H1 (cell line): Measurements from ENCODE around the gene MAST1. TPM values are rescaled to one million over a fixed set of nuclear protein-coding genes. Genes with fewer than 3 reads are reported as not detected.

Experiments
- CTCF ChIA-PET: fragments of 300-600 bp; sonication (Branson Sonifier 250); formaldehyde crosslinking; loops from one replicate; lab custom pipeline; 2021; ENCODE audit not compliant: partially characterized antibody; lab: Charles Lee
- POLR2A ChIA-PET: fragments of 300-600 bp; sonication (Branson Sonifier 250); formaldehyde crosslinking; loops from one replicate; lab custom pipeline; 2021; ENCODE audit warnings: inconsistent platforms; ENCODE audit not compliant: partially characterized antibody; lab: Charles Lee
- DNase-seq, 2 experiments: peaks; one replicate each; pipeline versions ENCODE4 v3.0.0 to v3.0.0-alpha.2; 2010 to 2022; ENCODE audit warnings: low spot score in 2 of 2, low read depth in 1 of 2, mixed read lengths in 1 of 2
- FAIRE-seq: peaks from 2 replicates; lab custom pipeline; 2011; peaks lifted over from hg19 to GRCh38; lab: Jason Lieb, UNC
- H2AFZ ChIP-seq: 2 replicates; pipeline ENCODE4 v1.8.1; 2012; ENCODE audit warnings: low read length, inconsistent platforms
- H2AK5ac ChIP-seq: 2 replicates; pipeline ENCODE4 v1.6.1; 2013; ENCODE audit warnings: low read depth, low read length
- H2BK120ac ChIP-seq: replicated peaks from 2 replicates; pipeline ENCODE3; 2013; ENCODE audit warnings: low read depth, low read length, inconsistent platforms
- H2BK12ac ChIP-seq: 2 replicates; pipeline ENCODE4 v1.6.1; 2013; ENCODE audit warnings: low read depth, low read length
- H2BK15ac ChIP-seq: 2 replicates; pipeline ENCODE4 v1.6.1; 2013; ENCODE audit warnings: low read length
- H2BK20ac ChIP-seq: 2 replicates; pipeline ENCODE4 v1.6.1; 2013; ENCODE audit warnings: low read length
- H2BK5ac ChIP-seq: 2 replicates; pipeline ENCODE4 v1.6.1; 2013; ENCODE audit warnings: low read depth, low read length
- H3K14ac ChIP-seq: 2 replicates; pipeline ENCODE4 v1.6.1; 2013; ENCODE audit warnings: inconsistent platforms; ENCODE audit not compliant: insufficient read length
- H3K18ac ChIP-seq: 2 replicates; pipeline ENCODE4 v1.6.1; 2013; ENCODE audit warnings: low read length; ENCODE audit errors: extremely low read depth
- H3K23ac ChIP-seq: 2 replicates; pipeline ENCODE4 v1.6.1; 2013; ENCODE audit warnings: inconsistent platforms; ENCODE audit not compliant: insufficient read length
- H3K23me2 ChIP-seq: 2 replicates; pipeline ENCODE4 v1.6.1; 2013; ENCODE audit warnings: low read depth, low read length
- H3K27ac ChIP-seq: 2 replicates; pipeline ENCODE4 v1.6.1; 2011; ENCODE audit warnings: low read depth, low read length, inconsistent platforms
- H3K27me3 ChIP-seq, 4 experiments: replicated peaks in 1 of 4; 1 replicate in 1 of 4; 2 replicates in 3 of 4; pipeline versions ENCODE4 v1.6.1 to v1.8.1; 2011 to 2013; ENCODE audit warnings: low read length in 3 of 4, mild to moderate bottlenecking in 3 of 4, inconsistent platforms in 2 of 4, mixed read lengths in 2 of 4, moderate library complexity in 1 of 4; ENCODE audit not compliant: control insufficient read depth in 3 of 4, insufficient read depth in 3 of 4; ENCODE audit errors: extremely low read depth in 1 of 4
- H3K36me3 ChIP-seq, 4 experiments: 2 replicates each; pipeline versions ENCODE4 v1.6.1 to v1.8.1; 2011 to 2013; ENCODE audit warnings: mild to moderate bottlenecking in 4 of 4, low read length in 3 of 4, moderate library complexity in 2 of 4, control low read depth in 1 of 4, inconsistent platforms in 1 of 4; ENCODE audit not compliant: insufficient read depth in 4 of 4, control insufficient read depth in 2 of 4
- H3K4ac ChIP-seq: replicated peaks from 2 replicates; pipeline ENCODE3; 2013; ENCODE audit warnings: low read length, low read depth, mixed read lengths, inconsistent platforms; ENCODE audit not compliant: insufficient read length
- H3K4me1 ChIP-seq, 4 experiments: replicated peaks in 1 of 4; 1 replicate in 1 of 4; 2 replicates in 3 of 4; pipeline versions ENCODE4 v1.6.1 to v1.8.1; 2011 to 2013; ENCODE audit warnings: low read length in 3 of 4, inconsistent platforms in 2 of 4, mixed read lengths in 1 of 4; ENCODE audit not compliant: insufficient read depth in 4 of 4, control insufficient read depth in 3 of 4
- H3K4me2 ChIP-seq, 2 experiments: 2 replicates each; pipeline versions ENCODE4 v1.6.1 to v1.8.1; 2011 to 2013; ENCODE audit warnings: low read depth in 2 of 2, low read length in 2 of 2, control low read depth in 1 of 2, inconsistent platforms in 1 of 2, mild to moderate bottlenecking in 1 of 2; ENCODE audit not compliant: insufficient read depth in 1 of 2
- H3K4me3 ChIP-seq, 4 experiments: fragments of 200-600, 300-600 bp in 1 of 4; sonication (generic), shearing (Covaris generic), sonication (Bioruptor Twin) in 1 of 4; 2 replicates each; pipeline versions ENCODE4 v1.5.1 to v1.8.1; 2011 to 2016; ENCODE audit warnings: low read length in 4 of 4, low read depth in 3 of 4, control low read depth in 2 of 4, inconsistent platforms in 2 of 4, mild to moderate bottlenecking in 2 of 4, mixed read lengths in 1 of 4, moderate library complexity in 1 of 4; ENCODE audit not compliant: insufficient read depth in 2 of 4; ENCODE audit errors: extremely low read depth in 1 of 4
- H3K56ac ChIP-seq: replicated peaks from 2 replicates; pipeline ENCODE3; 2013; ENCODE audit warnings: low read depth, mild to moderate bottlenecking, mixed read lengths, low read length, inconsistent platforms; ENCODE audit not compliant: insufficient read length
- H3K79me1 ChIP-seq: 2 replicates; pipeline ENCODE4 v1.6.1; 2013; ENCODE audit warnings: low read depth, low read length, control low read depth
- H3K79me2 ChIP-seq, 2 experiments: 2 replicates each; pipeline versions ENCODE4 v1.6.1 to v1.8.1; 2012 to 2013; ENCODE audit warnings: low read length in 2 of 2, mild to moderate bottlenecking in 2 of 2, inconsistent platforms in 1 of 2; ENCODE audit not compliant: insufficient read depth in 2 of 2, control insufficient read depth in 1 of 2
- H3K9ac ChIP-seq, 4 experiments: replicated peaks in 1 of 4; 1 replicate in 1 of 4; 2 replicates in 3 of 4; pipeline versions ENCODE4 v1.6.1 to v1.8.1; 2011 to 2013; ENCODE audit warnings: low read depth in 3 of 4, low read length in 3 of 4, control low read depth in 2 of 4, mild to moderate bottlenecking in 2 of 4, moderate library complexity in 2 of 4, inconsistent platforms in 1 of 4; ENCODE audit errors: extremely low read depth in 1 of 4
- H3K9me3 ChIP-seq, 2 experiments: 2 replicates each; pipeline versions ENCODE4 v1.6.1 to v1.8.1; 2012 to 2013; ENCODE audit warnings: mild to moderate bottlenecking in 2 of 2, moderate library complexity in 2 of 2, control low read depth in 1 of 2, inconsistent platforms in 1 of 2, low read depth in 1 of 2, low read length in 1 of 2, mixed read lengths in 1 of 2; ENCODE audit not compliant: insufficient read depth in 2 of 2
- H4K20me1 ChIP-seq, 2 experiments: replicated peaks in 1 of 2; 2 replicates each; pipeline versions ENCODE3 to v1.8.1; 2011 to 2013; ENCODE audit warnings: inconsistent platforms in 2 of 2, low read length in 2 of 2, mild to moderate bottlenecking in 1 of 2; ENCODE audit not compliant: insufficient read depth in 2 of 2, control insufficient read depth in 1 of 2
- H4K5ac ChIP-seq: 2 replicates; pipeline ENCODE4 v1.6.1; 2013; ENCODE audit warnings: low read length, low read depth, mixed read lengths, inconsistent platforms; ENCODE audit not compliant: insufficient read length
- H4K8ac ChIP-seq: 2 replicates; pipeline ENCODE4 v1.8.0; 2013; ENCODE audit warnings: mild to moderate bottlenecking, moderate library complexity, low read length, inconsistent platforms; ENCODE audit not compliant: insufficient read depth; ENCODE audit errors: extremely low read depth
- H4K91ac ChIP-seq: replicated peaks from 2 replicates; pipeline ENCODE3; 2013; ENCODE audit warnings: low read length, mixed read lengths, inconsistent platforms; ENCODE audit not compliant: insufficient read length
- ASH2L ChIP-seq: fragments of 200-600, 300-600 bp; sonication (generic); IDR thresholded peaks from one replicate; pipeline ENCODE4 v1.7.1; 2017; ENCODE audit warnings: low read length
- CBX8 ChIP-seq: fragments of 300-800, 300-1000 bp; sonication (generic); IDR thresholded peaks from 2 replicates; pipeline ENCODE4 v1.7.1; 2016; ENCODE audit warnings: low read depth, low read length, borderline replicate concordance
- WGBS, 2 experiments: shearing (Covaris generic) in 1 of 2; methylation state at CpG; one replicate each; pipeline versions ENCODE4 v1.1.6 to v1.1.7; 2013 to 2015; ENCODE audit warnings: low lambda C conversion rate in 2 of 2, mixed read lengths in 2 of 2, inconsistent platforms in 1 of 2, low coverage in 1 of 2, missing lambda C conversion rate in 1 of 2; ENCODE audit not compliant: insufficient replicate concordance in 2 of 2, insufficient coverage in 1 of 2, insufficient read length in 1 of 2; ENCODE audit errors: extremely low coverage in 1 of 2, missing lambda C conversion rate in 1 of 2; 5-methylcytosine and 5-hydroxymethylcytosine counted together
- polyA plus RNA-seq, 7 experiments: library from polyadenylated mRNA; depleted of rRNA in 3 of 7; stranded (reverse) in 5 of 7; unstranded in 2 of 7; fragments of >200 nt in 5 of 7; fragments of 200-250 nt in 2 of 7; gene quantifications; 1 replicate in 5 of 7; 2 replicates in 1 of 7; 4 replicates in 1 of 7; pipeline versions ENCODE4 v1.2.1 to v1.2.3, GENCODE V29; 2011 to 2013; ENCODE audit warnings: missing spikeins in 2 of 7, mixed read lengths in 2 of 7
- total RNA-seq: library from RNA; stranded (reverse); fragmentation: NEBNext Ultra II Directional; extraction: Animal tissue kit (Norgen Biotek cat#: 25700); gene quantifications from 2 replicates; pipeline ENCODE4 v1.2.1, GENCODE V29; 2021

MAST1 gene
- total and polyA plus RNA-seq, 2 of the 8 experiments (the other 6 are each of a cell fraction or from before 2014, with no cell fraction given) = 15.6 to 28.3 TPM

GRCh38 chr19:12794196-12794941, 43.9 kb upstream of the MAST1 start:
- ChIA-PET CTCF (interaction anchor here (0.7 to 17.9 kb wide), 7 partner anchors 14 to 99 kb away, joined by 3 to 288 read pairs (median 8); no protein-coding TSS in a partner anchor), POLR2A (interaction anchor here (1.1 to 15.2 kb wide), 5 partner anchors 9 to 358 kb away, joined by 3 to 317 read pairs (median 4); partner anchors contain the start of gene HOOK2)
- no peak overlapping the region for H3K23ac ChIP-seq
- no peak overlapping the region for H3K4ac ChIP-seq
- peak overlapping the region; percentile 19 to 71 (median 54); a peak in 7 of 8 replicates for H3K4me3 ChIP-seq
- no peak overlapping the region; the same call in 1 of the 2 replicates for H2AK5ac ChIP-seq
- H3K23me2 ChIP-seq = peaks cover 29% of the 10 kb centered on the region
- H2BK5ac ChIP-seq = 0 out of 2 replicates have a peak overlapping the region, but pooled peaks have one; percentile 75
- H3K9me3 ChIP-seq = no peaks in the 10 kb centered on the region
- H3K79me1 ChIP-seq = no peaks in the 10 kb centered on the region
- no peak overlapping the region for H2BK15ac ChIP-seq
- no peak overlapping the region for H3K56ac ChIP-seq
- no peak overlapping the region for H4K5ac ChIP-seq
- DNase-seq (no peak), FAIRE-seq (no peak)
- peaks cover under 1 to 6% (median 3%) of the 10 kb centered on the region in 4 experiments; a peak in 6 of 8 replicates for H3K36me3 ChIP-seq
- H3K27ac ChIP-seq = peak overlapping the region; percentile 88; the same call in 1 of the 2 replicates
- no peaks in the 10 kb centered on the region for H3K79me2 ChIP-seq
- H3K9ac ChIP-seq = peak overlapping the region in 2 of 4 experiments; percentile 75; a peak in 5 of 7 replicates
- TF ChIP-seq CBX8 = no peak
- TF ChIP-seq ASH2L = peak; percentile 43
- H3K14ac ChIP-seq = no peak overlapping the region
- no peak overlapping the region; the same call in 1 of the 2 replicates for H2BK12ac ChIP-seq
- H3K27me3 ChIP-seq = peaks cover 0 to 18% (median 13%) of the 10 kb centered on the region in 4 experiments; a peak in 5 of 7 replicates
- no peak overlapping the region for H2AFZ ChIP-seq
- H3K4me1 ChIP-seq = peaks cover 5 to 26% (median 17%) of the 10 kb centered on the region in 4 experiments
- H2BK20ac ChIP-seq = no peak overlapping the region
- peak overlapping the region; percentile 29 for H4K91ac ChIP-seq
- H4K8ac ChIP-seq = peak overlapping the region; percentile 95
- H3K4me2 ChIP-seq = peak overlapping the region; percentile 74 to 97
- 0 out of 2 replicates have a peak overlapping the region, but pooled peaks have one; percentile 0 for H3K18ac ChIP-seq
- no peak overlapping the region for H2BK120ac ChIP-seq
- H4K20me1 ChIP-seq = no peaks in the 10 kb centered on the region
- WGBS, 2 experiments = 72% methylated on average over 7 of the region's 7 CpGs; no CpG with 5 or more reads in 1 of the 2 experiments
